Peyer's patch (tissue), 4 donors: ENCODE data around the gene CDPF1. TPM values are rescaled to one million over a fixed set of nuclear protein-coding genes. Genes with fewer than 3 reads are reported as not detected.
A peak's percentile ranks its signal among the peaks of the same experiment; 100 is the strongest.

Experiments
- DNase-seq, 3 donors: peaks; one replicate each; pipeline ENCODE4 v3.0.0-alpha.2; 2017 to 2019
- H3K27ac ChIP-seq, 4 donors: fragments of 200-600 bp; sonication (generic); one replicate each; pipeline ENCODE4 v1.5.1; 2016 to 2019
- H3K27me3 ChIP-seq, 2 donors: fragments of 200-600 bp; sonication (generic); one replicate each; pipeline ENCODE4 v1.5.1; 2019
- H3K36me3 ChIP-seq, 3 donors: fragments of 200-600 bp; sonication (generic); one replicate each; pipeline ENCODE4 v1.5.1; 2016 to 2019
- H3K4me1 ChIP-seq, 4 donors: fragments of 200-600 bp; sonication (generic); one replicate each; pipeline ENCODE4 v1.5.1; 2016 to 2019
- H3K4me3 ChIP-seq, 4 donors: fragments of 200-600 bp; sonication (generic); 1 replicate in 3 of 4; 2 replicates in 1 of 4; pipeline ENCODE4 v1.5.1; 2016 to 2019; ENCODE audit warnings: mild to moderate bottlenecking in 1 of 4
- H3K9me3 ChIP-seq, 4 donors: fragments of 200-600 bp; sonication (generic); one replicate each; pipeline ENCODE4 v1.5.1; 2016 to 2019; ENCODE audit warnings: mild to moderate bottlenecking in 1 of 4
- CTCF ChIP-seq, 6 experiments: fragments of 450-650 bp in 4 of 6; fragments of 200-600 bp in 2 of 6; sonication (generic) in 1 of 6; IDR thresholded peaks; one replicate each; pipeline ENCODE4 v1.5.1; 2017 to 2019; ENCODE audit warnings: antibody characterized with exemption in 6 of 6, mild to moderate bottlenecking in 3 of 6, moderate library complexity in 1 of 6
- POLR2A ChIP-seq, 2 donors: fragments of 450-650 bp; IDR thresholded peaks; one replicate each; pipeline ENCODE4 v1.5.1; 2017; ENCODE audit warnings: antibody characterized with exemption in 2 of 2, mild to moderate bottlenecking in 2 of 2, moderate library complexity in 2 of 2
- total RNA-seq, 4 donors: library from RNA; depleted of rRNA; stranded (reverse); fragments of >200 nt; gene quantifications; one replicate each; pipeline ENCODE4 v1.1.0, GENCODE V29; 2016

Gene CDPF1
- total RNA-seq, 4 donors from 2014 or later, result 7.0 to 23.9 (median 12.1) TPM

- peak in 1 of 3 donors; percentile 51 for DNase-seq
These were observed 45.3 kb upstream of the CDPF1 start for GRCh38 chr22:46295277-46295971.

GRCh38 chr22:46294784-46295183 lies 44.7 kb upstream of the CDPF1 start:
- Histone ChIP-seq H3K9me3 (no peaks in the 10 kb centered on the region), H3K27me3 (no peaks in the 10 kb centered on the region), H3K4me1 (peaks cover 0 to 17% (median 9%) of the 10 kb centered on the region in 4 donors), H3K27ac (no peak overlapping the region), H3K4me3 (no peak overlapping the region), H3K36me3 (peaks cover 0 to 38% (median 0%) of the 10 kb centered on the region in 3 donors)
- TF ChIP-seq POLR2A (IDR thresholded peaks at IDR 0.05) (no peak), CTCF (IDR thresholded peaks at IDR 0.05) (no peak)
- DNase-seq, result peak in 1 of 3 donors; percentile 51

More at GRCh38 chr22:46295277-46295971, 45.3 kb upstream of the CDPF1 start:
- no peaks in the 10 kb centered on the region for H3K9me3 ChIP-seq
- H3K27me3 ChIP-seq, result no peaks in the 10 kb centered on the region
- H3K4me3 ChIP-seq, result peak overlapping the region; percentile 49 to 69 (median 58)
- peaks cover 0 to 31% (median 0%) of the 10 kb centered on the region in 3 donors for H3K36me3 ChIP-seq
- H3K27ac ChIP-seq, result peak overlapping the region; percentile 91 to 95 (median 94)
- TF ChIP-seq POLR2A (IDR thresholded peaks at IDR 0.05) (no peak), CTCF (IDR thresholded peaks at IDR 0.05) (no peak)
- H3K4me1 ChIP-seq, result peaks cover 0 to 17% (median 9%) of the 10 kb centered on the region in 4 donors

GRCh38 chr22:46293577-46294260 lies 43.6 kb upstream of the CDPF1 start:
- DNase-seq, result peak; percentile 26 to 70 (median 50)
- TF ChIP-seq POLR2A (IDR thresholded peaks at IDR 0.05) (no peak), CTCF (IDR thresholded peaks at IDR 0.05) (no peak)
- Histone ChIP-seq H3K4me1 (peaks cover 0 to 17% (median 10%) of the 10 kb centered on the region in 4 donors), H3K9me3 (no peaks in the 10 kb centered on the region), H3K36me3 (peaks cover 0 to 48% (median 0%) of the 10 kb centered on the region in 3 donors), H3K4me3 (no peak overlapping the region), H3K27me3 (no peaks in the 10 kb centered on the region), H3K27ac (peak overlapping the region in 2 of 4 donors; percentile 35 to 41)

GRCh38 chr22:46292732-46293131 lies 42.6 kb upstream of the CDPF1 start:
- TF ChIP-seq POLR2A (IDR thresholded peaks at IDR 0.05) (no peak), CTCF (IDR thresholded peaks at IDR 0.05) (no peak)
- H3K4me3 ChIP-seq, result no peak overlapping the region
- H3K27me3 ChIP-seq, result no peaks in the 10 kb centered on the region
- H3K9me3 ChIP-seq, result no peaks in the 10 kb centered on the region
- peaks cover 0 to 58% (median 0%) of the 10 kb centered on the region in 3 donors for H3K36me3 ChIP-seq
- peak overlapping the region in 2 of 4 donors; percentile 4 to 35 for H3K27ac ChIP-seq
- H3K4me1 ChIP-seq, result peaks cover under 1 to 23% (median 12%) of the 10 kb centered on the region in 4 donors
- DNase-seq, result peak in 2 of 3 donors; percentile 44 to 64

GRCh38 chr22:46292173-46292572 lies 42.1 kb upstream of the CDPF1 start:
- TF ChIP-seq CTCF (IDR thresholded peaks at IDR 0.05) (no peak), POLR2A (IDR thresholded peaks at IDR 0.05) (no peak)
- H3K4me1 ChIP-seq, result peaks cover 3 to 27% (median 14%) of the 10 kb centered on the region in 4 donors
- peaks cover 0 to 64% (median 0%) of the 10 kb centered on the region in 3 donors for H3K36me3 ChIP-seq
- no peaks in the 10 kb centered on the region for H3K27me3 ChIP-seq
- H3K4me3 ChIP-seq, result no peak overlapping the region
- H3K9me3 ChIP-seq, result no peaks in the 10 kb centered on the region
- H3K27ac ChIP-seq, result no peak overlapping the region
- no peak for DNase-seq
